SK-N-DZ (cell line): Measurements from ENCODE around the gene JAG1.

Experiments
- DNase-seq: peaks from one replicate; pipeline ENCODE4 v3.0.0-alpha.2; 2015; ENCODE audit warnings: low spot score

The JAG1 gene

GRCh38 chr20:10699941-10700340, 26.1 kb upstream of the JAG1 start:
- DNase-seq: no peak

GRCh38 chr20:10699489-10699888, 25.7 kb upstream of the JAG1 start:
- no peak for DNase-seq

GRCh38 chr20:10696650-10697049, 22.9 kb upstream of the JAG1 start:
- DNase-seq: no peak

GRCh38 chr20:10689385-10689784, 15.6 kb upstream of the JAG1 start:
- no peak for DNase-seq

- DNase-seq: no peak
Observed at GRCh38 chr20:10687895-10688294, 14.1 kb upstream of the JAG1 start.

GRCh38 chr20:10686356-10687133, 12.7 kb upstream of the JAG1 start:
- DNase-seq: no peak

- DNase-seq: no peak
Observed at GRCh38 chr20:10683537-10683936, 9.7 kb upstream of the JAG1 start.

GRCh38 chr20:10682939-10683338, 9.1 kb upstream of the JAG1 start:
- DNase-seq: no peak

- no peak for DNase-seq
Observed at GRCh38 chr20:10681494-10681893, 7.7 kb upstream of the JAG1 start.

- no peak for DNase-seq
Observed at GRCh38 chr20:10680571-10680970, 6.8 kb upstream of the JAG1 start.

GRCh38 chr20:10679269-10679668, 5.5 kb upstream of the JAG1 start:
- no peak for DNase-seq

GRCh38 chr20:10676518-10676917, 2.7 kb upstream of the JAG1 start:
- DNase-seq: no peak

GRCh38 chr20:10675450-10675848, 1.6 kb upstream of the JAG1 start:
- no peak for DNase-seq

- DNase-seq: peak; percentile 70
Observed at GRCh38 chr20:10674684-10675449, 1.1 kb upstream of the JAG1 start.

GRCh38 chr20:10673176-10673841, 490 bp downstream of the JAG1 start:
- DNase-seq: no peak

- DNase-seq: peak; percentile 28
Observed at GRCh38 chr20:10672624-10673127, 1.1 kb downstream of the JAG1 start.

- DNase-seq: no peak
Observed at GRCh38 chr20:10671919-10672623, 1.7 kb downstream of the JAG1 start.

GRCh38 chr20:10671221-10671918, 2.4 kb downstream of the JAG1 start:
- DNase-seq: no peak

GRCh38 chr20:10670501-10671220, 3.1 kb downstream of the JAG1 start:
- no peak for DNase-seq

- no peak for DNase-seq
Observed at GRCh38 chr20:10669843-10670446, 3.9 kb downstream of the JAG1 start.
